Cardiac septum (tissue), 1 donor: ENCODE data around the gene STXBP5. TPM values are rescaled to one million over a fixed set of nuclear protein-coding genes. Genes with fewer than 3 reads are reported as not detected.

ENCODE experiments used
- DNase-seq: peaks from one replicate; pipeline ENCODE4 v3.0.0-alpha.2; 2020; ENCODE audit warnings: low spot score
- intact Hi-C: fragments of 100-400 bp; cut with DNase I; formaldehyde crosslinking; loops from one replicate; pipeline ENCODE4 v1.14.0; 2022
- total RNA-seq: library from RNA; stranded (reverse); fragmentation: NEBNext Ultra II Directional; extraction: Animal tissue kit (Norgen Biotek cat#: 25700); gene quantifications from one replicate; pipeline ENCODE4 v1.2.1, GENCODE V29; 2021
- donor health status: DM: no; HTN: no; CAD: no.

STXBP5 gene
- total RNA-seq, 1 donor from 2014 or later = 17.7 TPM

- intact Hi-C loops = no loop called here
These were observed 193.1 kb downstream of the STXBP5 start for GRCh38 chr6:147397306-147397705.

GRCh38 chr6:147400968-147401367, 196.8 kb downstream of the STXBP5 start:
- intact Hi-C loops = no loop called here
- no peak for DNase-seq

More at GRCh38 chr6:147397306-147397705, 193.1 kb downstream of the STXBP5 start:
- no peak for DNase-seq

GRCh38 chr6:147401779-147402178, 197.6 kb downstream of the STXBP5 start:
- no peak for DNase-seq
- intact Hi-C loops = no loop called here

GRCh38 chr6:147406783-147407182, 202.6 kb downstream of the STXBP5 start:
- intact Hi-C loops = no loop called here
- DNase-seq = no peak

- DNase-seq = no peak
- intact Hi-C loops = no loop called here
These were observed 203.4 kb downstream of the STXBP5 start for GRCh38 chr6:147407571-147407970.

GRCh38 chr6:147416622-147417021, 212.4 kb downstream of the STXBP5 start:
- no peak for DNase-seq
- intact Hi-C loops = no loop called here

GRCh38 chr6:147417954-147418353, 213.7 kb downstream of the STXBP5 start:
- intact Hi-C loops = no loop called here
- DNase-seq = no peak

GRCh38 chr6:147418523-147418922, 214.3 kb downstream of the STXBP5 start:
- intact Hi-C loops = no loop called here
- DNase-seq = no peak

- DNase-seq = no peak
- intact Hi-C loops = no loop called here
These were observed 217.7 kb downstream of the STXBP5 start for GRCh38 chr6:147421903-147422302.

GRCh38 chr6:147423111-147423510, 218.9 kb downstream of the STXBP5 start:
- intact Hi-C loops = no loop called here
- DNase-seq = no peak

GRCh38 chr6:147429794-147430193, 225.6 kb downstream of the STXBP5 start:
- no peak for DNase-seq
- intact Hi-C loops = no loop called here

- DNase-seq = no peak
- intact Hi-C loops = no loop called here
These were observed 226.6 kb downstream of the STXBP5 start for GRCh38 chr6:147430811-147431210.

- intact Hi-C loops = no loop called here
- no peak for DNase-seq
These were observed 229.9 kb downstream of the STXBP5 start for GRCh38 chr6:147434076-147434475.

- intact Hi-C loops = no loop called here
- no peak for DNase-seq
These were observed 230.3 kb downstream of the STXBP5 start for GRCh38 chr6:147434516-147434915.

GRCh38 chr6:147437615-147438014, 233.4 kb downstream of the STXBP5 start:
- intact Hi-C loops = no loop called here
- no peak for DNase-seq

GRCh38 chr6:147438758-147439528, 234.7 kb downstream of the STXBP5 start:
- intact Hi-C loops = no loop called here
- DNase-seq = no peak
